Measurements from ENCODE around the gene NSFL1C.
"Not testable (repeated sequence)": the region's sequence is repeated elsewhere in the genome, so short reads cannot be mapped to it uniquely, and the experiment has no call there.

Gene NSFL1C

GRCh38 chr20:1466211-1467081 lies at the start of gene NSFL1C:
Gene NSFL1C, minus strand, starts transcription at chr20:1466849. Its CDS starts 25 bp downstream, at chr20:1466824.
- peak; percentile 93 to 98 for DNase-seq (ENCODE audit: low read depth in 2 of 2)

- DNase-seq (ENCODE audit: low read depth in 2 of 2) = no peak
Observed at GRCh38 chr20:1513801-1514200, 47.2 kb upstream of the NSFL1C start.

GRCh38 chr20:1509237-1509636 lies 42.6 kb upstream of the NSFL1C start:
- DNase-seq (ENCODE audit: low read depth in 2 of 2) = no peak

GRCh38 chr20:1508574-1508973 lies 41.9 kb upstream of the NSFL1C start:
- no peak for DNase-seq (ENCODE audit: low read depth in 2 of 2)

- DNase-seq (ENCODE audit: low read depth in 2 of 2) = no peak
Observed at GRCh38 chr20:1507276-1507675, 40.6 kb upstream of the NSFL1C start.

GRCh38 chr20:1505871-1506270 lies 39.2 kb upstream of the NSFL1C start:
- DNase-seq (ENCODE audit: low read depth in 2 of 2) = no peak

GRCh38 chr20:1505361-1505760 lies 38.7 kb upstream of the NSFL1C start:
- no peak for DNase-seq (ENCODE audit: low read depth in 2 of 2)

GRCh38 chr20:1503564-1504227 lies 37.0 kb upstream of the NSFL1C start:
- DNase-seq (ENCODE audit: low read depth in 2 of 2) = peak; percentile 41 to 47

GRCh38 chr20:1500496-1500895 lies 33.8 kb upstream of the NSFL1C start:
- DNase-seq (ENCODE audit: low read depth in 2 of 2) = no peak

GRCh38 chr20:1499528-1500420 lies 33.1 kb upstream of the NSFL1C start:
- no peak for DNase-seq (ENCODE audit: low read depth in 2 of 2)

- not testable (repeated sequence) for DNase-seq (ENCODE audit: low read depth in 2 of 2)
Observed at GRCh38 chr20:1497371-1497770, 30.7 kb upstream of the NSFL1C start.

GRCh38 chr20:1496930-1497329 lies 30.3 kb upstream of the NSFL1C start:
- no peak for DNase-seq (ENCODE audit: low read depth in 2 of 2)

GRCh38 chr20:1494436-1494835 lies 27.8 kb upstream of the NSFL1C start:
- DNase-seq (ENCODE audit: low read depth in 2 of 2) = no peak

- DNase-seq (ENCODE audit: low read depth in 2 of 2) = no peak
Observed at GRCh38 chr20:1493536-1493935, 26.9 kb upstream of the NSFL1C start.

- DNase-seq (ENCODE audit: low read depth in 2 of 2) = no peak
Observed at GRCh38 chr20:1491860-1492642, 25.4 kb upstream of the NSFL1C start.

- no peak for DNase-seq (ENCODE audit: low read depth in 2 of 2)
Observed at GRCh38 chr20:1491281-1491840, 24.7 kb upstream of the NSFL1C start, which contains the start of gene SIRPB2. Gene SIRPB2, minus strand, starts transcription at chr20:1491420. Its CDS starts 61 bp downstream, at chr20:1491359.

GRCh38 chr20:1490643-1491195 lies 24.1 kb upstream of the NSFL1C start:
- DNase-seq (ENCODE audit: low read depth in 2 of 2) = no peak

- DNase-seq (ENCODE audit: low read depth in 2 of 2) = no peak
Observed at GRCh38 chr20:1489764-1490436, 23.3 kb upstream of the NSFL1C start.

- no peak for DNase-seq (ENCODE audit: low read depth in 2 of 2)
Observed at GRCh38 chr20:1489325-1489724, 22.7 kb upstream of the NSFL1C start.

GRCh38 chr20:1486566-1486965 lies 19.9 kb upstream of the NSFL1C start:
- no peak for DNase-seq (ENCODE audit: low read depth in 2 of 2)

Measured in stimulated activated CD8-positive, alpha-beta memory T cell treated with anti-CD3 and anti-CD28 coated beads, Interleukin-7, amount 100 ng/mL, for 1 hour (primary cell).